GM13977 (cell line): ENCODE data around the gene APPL1.

Experiments used
- DNase-seq: peaks from one replicate; pipeline ENCODE4 v3.0.0; 2012; ENCODE audit warnings: low spot score
- CTCF ChIP-seq: IDR thresholded peaks from 2 replicates; pipeline ENCODE4 v1.5.1; 2012; ENCODE audit warnings: mild to moderate bottlenecking, control low read depth; ENCODE audit not compliant: insufficient read depth; ENCODE audit errors: extremely low read depth, missing control alignments
- in situ Hi-C: fragments of 300-500 bp; cut with MboI; formaldehyde crosslinking; loops from one replicate; pipeline ENCODE4 v1.12.0; 2022; ENCODE audit warnings: low sequenced_read_pairs, low pct_unique_long_range_greater_than_20kb, mixed read lengths, inconsistent platforms; ENCODE audit not compliant: unreplicated experiment

APPL1 gene

GRCh38 chr3:57206423-57206822 lies 21.1 kb upstream of the APPL1 start:
- in situ Hi-C loops = no loop called here
- DNase-seq = peak; percentile 20
- TF ChIP-seq CTCF = no peak

GRCh38 chr3:57221883-57222282 lies 5.6 kb upstream of the APPL1 start:
- no peak for TF ChIP-seq CTCF
- DNase-seq = no peak
- in situ Hi-C loops = no loop called here

- DNase-seq = no peak
- TF ChIP-seq CTCF = no peak
- in situ Hi-C loops = no loop called here
These were observed 2.7 kb upstream of the APPL1 start for GRCh38 chr3:57224856-57225255.

- in situ Hi-C loops = no loop called here
- no peak for DNase-seq
- TF ChIP-seq CTCF = no peak
These were observed 1.4 kb upstream of the APPL1 start for GRCh38 chr3:57226176-57226575.

- no peak for TF ChIP-seq CTCF
- peak; percentile 54 for DNase-seq
- in situ Hi-C loops = no loop called here
These were observed 612 bp downstream of the APPL1 start for GRCh38 chr3:57227930-57228751.

- in situ Hi-C loops = no loop called here
- TF ChIP-seq CTCF = no peak
- DNase-seq = no peak
These were observed 2.5 kb downstream of the APPL1 start for GRCh38 chr3:57230006-57230405.

- in situ Hi-C loops = no loop called here
- TF ChIP-seq CTCF = no peak
- no peak for DNase-seq
These were observed 6.3 kb downstream of the APPL1 start for GRCh38 chr3:57233799-57234198.
